ENCODE results near the gene ALCAM. TPM values are rescaled to one million over a fixed set of nuclear protein-coding genes. Genes with fewer than 3 reads are reported as not detected.
"Not testable (repeated sequence)": the region's sequence is repeated elsewhere in the genome, so short reads cannot be mapped to it uniquely, and the experiment has no call there.

Gene ALCAM
- total and polyA plus RNA-seq, 4 donors: 35.4 to 154 (median 80.7) TPM

DNA sequence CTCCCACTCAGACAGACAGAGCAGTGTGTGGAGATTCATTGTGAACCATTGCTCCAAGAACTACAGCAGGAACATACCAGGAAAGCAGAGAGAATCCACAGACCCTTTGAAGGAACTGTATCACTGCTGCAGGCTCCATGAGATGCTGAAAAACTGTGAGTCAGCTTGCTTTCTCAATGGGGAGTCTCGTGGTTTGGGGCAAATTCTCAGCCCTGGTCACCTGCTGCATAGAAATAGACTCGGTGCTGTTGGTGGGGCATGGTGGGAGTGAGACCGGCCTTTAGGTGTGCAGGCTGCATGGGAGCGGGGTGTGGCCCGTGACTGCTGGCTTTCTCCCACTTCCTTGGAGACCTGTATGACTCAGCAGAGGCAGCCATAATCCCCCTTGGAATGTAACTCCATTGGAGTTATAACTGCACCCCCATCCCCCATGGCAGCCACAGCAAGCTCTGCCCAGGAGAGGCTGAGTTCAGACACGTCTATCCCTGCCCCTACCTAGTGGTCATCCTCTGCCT is 35.6 kb downstream of the ALCAM start:
- H3K4me1 ChIP-seq (ENCODE audit: control insufficient read depth in 1 of 2, insufficient read depth in 2 of 2, low read length in 2 of 2): no peaks in the 10 kb centered on the region
- DNase-seq (peak in 1 of 2 donors; percentile 51), ATAC-seq (ENCODE audit: low FRiP score) (no peak)
- H3K36me3 ChIP-seq (ENCODE audit: control insufficient read depth in 1 of 2, insufficient read depth in 2 of 2, low read length in 1 of 2): no peaks in the 10 kb centered on the region
- no peak overlapping the region for H3K27ac ChIP-seq (ENCODE audit: low read depth in 1 of 2, low read length in 2 of 2)
- no peaks in the 10 kb centered on the region for H3K27me3 ChIP-seq (ENCODE audit: control insufficient read depth in 1 of 2, insufficient read depth in 2 of 2, low read length in 1 of 2)
- H3K9me3 ChIP-seq (ENCODE audit: control insufficient read depth, low read length): no peaks in the 10 kb centered on the region
- WGBS, 2 donors: 96 to 97% methylated on average over 6 of the region's 6 CpGs
- intact Hi-C loops (cut with DNase I): no loop called here
- no peak overlapping the region for H3K4me3 ChIP-seq (ENCODE audit: low read length in 2 of 2)

DNA sequence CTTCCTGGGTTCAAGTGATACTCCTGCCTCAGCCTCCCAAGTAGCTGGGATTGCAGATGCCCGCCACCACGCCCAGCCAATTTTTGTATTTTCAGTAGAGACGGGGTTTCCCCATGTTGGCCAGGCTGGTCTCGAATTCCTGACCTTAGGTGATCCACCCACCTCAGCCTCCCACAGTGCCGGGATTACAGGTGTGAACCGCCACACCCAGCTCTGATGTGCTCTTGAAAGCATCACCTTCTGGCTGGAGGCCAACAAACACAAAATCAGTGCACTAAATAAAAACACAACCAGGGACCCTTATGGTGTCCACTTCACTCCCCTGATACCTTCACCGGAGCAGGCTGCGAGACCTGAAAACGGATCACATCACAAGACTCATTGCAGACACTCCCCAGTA is 36.3 kb downstream of the ALCAM start:
- DNase-seq: peak in 1 of 2 donors; percentile 52
- whole genome bisulfite sequencing, 2 donors: 91 to 94% methylated on average over 9 of the region's 9 CpGs
- H3K27ac ChIP-seq (ENCODE audit: low read depth in 1 of 2, low read length in 2 of 2); intact Hi-C loops (cut with DNase I); H3K36me3 ChIP-seq (ENCODE audit: control insufficient read depth in 1 of 2, insufficient read depth in 2 of 2, low read length in 1 of 2); ATAC-seq (ENCODE audit: low FRiP score); H3K9me3 ChIP-seq (ENCODE audit: control insufficient read depth, low read length); H3K4me3 ChIP-seq (ENCODE audit: low read length in 2 of 2); H3K27me3 ChIP-seq (ENCODE audit: control insufficient read depth in 1 of 2, insufficient read depth in 2 of 2, low read length in 1 of 2); H3K4me1 ChIP-seq (ENCODE audit: control insufficient read depth in 1 of 2, insufficient read depth in 2 of 2, low read length in 2 of 2): not testable (repeated sequence)

- no peaks in the 10 kb centered on the region for H3K27me3 ChIP-seq (ENCODE audit: control insufficient read depth in 1 of 2, insufficient read depth in 2 of 2, low read length in 1 of 2)
- no peaks in the 10 kb centered on the region for H3K4me1 ChIP-seq (ENCODE audit: control insufficient read depth in 1 of 2, insufficient read depth in 2 of 2, low read length in 2 of 2)
- no peaks in the 10 kb centered on the region for H3K9me3 ChIP-seq (ENCODE audit: control insufficient read depth, low read length)
- intact Hi-C loops (cut with DNase I): no loop called here
- H3K27ac ChIP-seq (ENCODE audit: low read depth in 1 of 2, low read length in 2 of 2): no peak overlapping the region
- WGBS, 2 donors: 89 to 93% methylated on average over 2 of the region's 2 CpGs
- DNase-seq (no peak), ATAC-seq (ENCODE audit: low FRiP score) (no peak)
- H3K36me3 ChIP-seq (ENCODE audit: control insufficient read depth in 1 of 2, insufficient read depth in 2 of 2, low read length in 1 of 2): no peaks in the 10 kb centered on the region
- no peak overlapping the region for H3K4me3 ChIP-seq (ENCODE audit: low read length in 2 of 2)
These were observed 39.6 kb downstream of the ALCAM start for GRCh38 chr3:105406268-105406667.

DNA sequence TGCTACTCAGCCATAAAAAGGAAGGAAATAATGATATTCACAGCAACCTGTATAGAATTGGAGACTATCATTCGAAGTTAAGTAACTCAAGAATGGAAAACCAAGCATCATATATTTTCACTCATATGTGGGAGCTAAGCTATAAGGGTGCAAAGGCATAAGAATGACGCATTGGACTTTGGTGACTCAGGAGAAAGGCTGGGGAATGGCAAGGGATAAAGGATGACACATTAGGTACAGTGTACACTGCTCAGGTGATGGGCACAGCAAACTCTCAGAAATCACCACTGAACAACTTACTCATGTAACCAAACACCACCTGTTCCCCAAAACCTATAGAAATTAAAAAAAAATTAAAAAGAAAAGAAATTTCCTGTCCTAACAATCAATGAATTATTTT is 42.7 kb downstream of the ALCAM start:
- DNase-seq (no peak), ATAC-seq (ENCODE audit: low FRiP score) (no peak)
- H3K36me3 ChIP-seq (ENCODE audit: control insufficient read depth in 1 of 2, insufficient read depth in 2 of 2, low read length in 1 of 2): no peaks in the 10 kb centered on the region
- no peaks in the 10 kb centered on the region for H3K9me3 ChIP-seq (ENCODE audit: control insufficient read depth, low read length)
- no peak overlapping the region for H3K27ac ChIP-seq (ENCODE audit: low read depth in 1 of 2, low read length in 2 of 2)
- H3K4me3 ChIP-seq (ENCODE audit: low read length in 2 of 2): no peak overlapping the region
- intact Hi-C loops (cut with DNase I): no loop called here
- H3K4me1 ChIP-seq (ENCODE audit: control insufficient read depth in 1 of 2, insufficient read depth in 2 of 2, low read length in 2 of 2): no peaks in the 10 kb centered on the region
- no peaks in the 10 kb centered on the region for H3K27me3 ChIP-seq (ENCODE audit: control insufficient read depth in 1 of 2, insufficient read depth in 2 of 2, low read length in 1 of 2)
- WGBS, 2 donors: 97 to 98% methylated on average over 2 of the region's 2 CpGs

GRCh38 chr3:105413343-105413887 is 46.7 kb downstream of the ALCAM start:
- Histone ChIP-seq H3K36me3 (ENCODE audit: control insufficient read depth in 1 of 2, insufficient read depth in 2 of 2, low read length in 1 of 2) (no peaks in the 10 kb centered on the region), H3K27ac (ENCODE audit: low read depth in 1 of 2, low read length in 2 of 2) (no peak overlapping the region), H3K4me1 (ENCODE audit: control insufficient read depth in 1 of 2, insufficient read depth in 2 of 2, low read length in 2 of 2) (no peaks in the 10 kb centered on the region), H3K4me3 (ENCODE audit: low read length in 2 of 2) (no peak overlapping the region), H3K27me3 (ENCODE audit: control insufficient read depth in 1 of 2, insufficient read depth in 2 of 2, low read length in 1 of 2) (no peaks in the 10 kb centered on the region), H3K9me3 (ENCODE audit: control insufficient read depth, low read length) (no peaks in the 10 kb centered on the region)
- ATAC-seq (ENCODE audit: low FRiP score) (no peak), DNase-seq (no peak)
- intact Hi-C loops (cut with DNase I): no loop called here
- WGBS, 2 donors: 97 to 100% methylated on average over 1 of the region's 1 CpG

GRCh38 chr3:105414841-105415240 is 48.1 kb downstream of the ALCAM start:
- Histone ChIP-seq H3K9me3 (ENCODE audit: control insufficient read depth, low read length) (no peaks in the 10 kb centered on the region), H3K27me3 (ENCODE audit: control insufficient read depth in 1 of 2, insufficient read depth in 2 of 2, low read length in 1 of 2) (no peaks in the 10 kb centered on the region), H3K4me3 (ENCODE audit: low read length in 2 of 2) (no peak overlapping the region), H3K36me3 (ENCODE audit: control insufficient read depth in 1 of 2, insufficient read depth in 2 of 2, low read length in 1 of 2) (no peaks in the 10 kb centered on the region), H3K27ac (ENCODE audit: low read depth in 1 of 2, low read length in 2 of 2) (no peak overlapping the region), H3K4me1 (ENCODE audit: control insufficient read depth in 1 of 2, insufficient read depth in 2 of 2, low read length in 2 of 2) (no peaks in the 10 kb centered on the region)
- 59 to 73% methylated on average over 4 of the region's 4 CpGs for WGBS, 2 donors
- ATAC-seq (ENCODE audit: low FRiP score): no peak
- intact Hi-C loops (cut with DNase I): no loop called here
- no peak for DNase-seq

DNA sequence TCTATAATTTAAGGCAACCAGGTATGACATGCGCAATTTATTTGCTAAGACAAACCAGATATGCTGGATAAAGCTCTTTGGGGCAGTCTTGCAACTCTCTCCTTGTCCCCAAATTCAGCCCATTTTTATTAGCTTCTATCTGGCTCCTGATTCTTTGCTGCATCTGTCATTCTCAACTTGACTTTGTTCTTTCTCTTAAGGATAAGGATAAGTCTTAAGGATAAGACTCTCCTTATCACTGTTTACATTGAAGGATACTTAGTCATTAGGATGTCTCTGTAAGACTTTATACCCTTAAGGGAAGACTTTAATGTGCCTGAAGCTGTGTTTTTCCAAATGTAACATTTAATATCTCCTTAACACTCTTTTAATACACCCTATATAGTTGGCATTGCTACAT is 49.2 kb downstream of the ALCAM start:
- intact Hi-C loops (cut with DNase I): no loop called here
- 96 to 97% methylated on average over 1 of the region's 1 CpG for WGBS, 2 donors

DNA sequence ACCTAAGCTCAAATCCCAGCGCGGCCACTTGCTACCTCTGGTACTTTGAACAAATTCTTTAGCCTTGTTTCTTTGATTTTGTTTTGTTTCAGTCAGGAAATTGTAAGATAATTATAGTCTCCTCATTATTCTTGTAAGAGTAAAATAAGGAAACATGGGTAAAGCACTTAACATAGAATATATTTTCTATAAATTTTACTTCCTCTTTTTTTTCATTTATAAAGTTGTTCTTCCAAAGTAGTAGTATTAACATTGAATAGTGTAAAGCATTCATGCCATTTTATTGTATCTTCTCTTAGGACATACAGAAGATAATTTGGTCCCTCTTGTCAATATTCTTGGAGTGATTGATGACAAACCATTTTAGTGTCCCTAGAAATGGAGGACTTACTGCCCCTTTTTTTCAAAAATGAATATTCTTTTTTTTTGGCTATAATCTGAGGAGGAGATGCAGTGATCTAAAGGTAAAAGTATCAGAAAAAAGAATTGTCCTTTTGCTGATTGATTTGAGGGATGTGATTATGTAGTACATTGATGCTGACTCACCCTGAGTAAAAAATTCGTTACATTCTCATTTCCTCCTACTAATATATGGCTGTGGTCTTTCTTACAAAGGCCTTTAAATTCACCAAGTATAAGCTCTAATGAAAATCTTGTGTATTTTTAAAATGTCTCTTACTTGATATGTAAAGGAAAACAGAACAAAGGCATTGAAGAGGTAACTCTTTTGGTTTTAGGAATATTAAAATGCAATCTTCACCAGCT is 51.0 kb downstream of the ALCAM start:
- Histone ChIP-seq H3K4me1 (ENCODE audit: control insufficient read depth in 1 of 2, insufficient read depth in 2 of 2, low read length in 2 of 2) (no peaks in the 10 kb centered on the region), H3K27ac (ENCODE audit: low read depth in 1 of 2, low read length in 2 of 2) (no peak overlapping the region), H3K36me3 (ENCODE audit: control insufficient read depth in 1 of 2, insufficient read depth in 2 of 2, low read length in 1 of 2) (no peaks in the 10 kb centered on the region), H3K27me3 (ENCODE audit: control insufficient read depth in 1 of 2, insufficient read depth in 2 of 2, low read length in 1 of 2) (no peaks in the 10 kb centered on the region), H3K9me3 (ENCODE audit: control insufficient read depth, low read length) (no peaks in the 10 kb centered on the region), H3K4me3 (ENCODE audit: low read length in 2 of 2) (no peak overlapping the region)
- WGBS, 2 donors: 92 to 93% methylated on average over 3 of the region's 3 CpGs
- no peak for ATAC-seq (ENCODE audit: low FRiP score)
- intact Hi-C loops (cut with DNase I): no loop called here
- no peak for DNase-seq

More for the DNA sequence above, 49.2 kb downstream of the ALCAM start:
- H3K4me1 ChIP-seq (ENCODE audit: control insufficient read depth in 1 of 2, insufficient read depth in 2 of 2, low read length in 2 of 2): no peaks in the 10 kb centered on the region
- no peak overlapping the region for H3K27ac ChIP-seq (ENCODE audit: low read depth in 1 of 2, low read length in 2 of 2)
- no peaks in the 10 kb centered on the region for H3K36me3 ChIP-seq (ENCODE audit: control insufficient read depth in 1 of 2, insufficient read depth in 2 of 2, low read length in 1 of 2)
- no peaks in the 10 kb centered on the region for H3K9me3 ChIP-seq (ENCODE audit: control insufficient read depth, low read length)
- H3K27me3 ChIP-seq (ENCODE audit: control insufficient read depth in 1 of 2, insufficient read depth in 2 of 2, low read length in 1 of 2): no peaks in the 10 kb centered on the region
- ATAC-seq (ENCODE audit: low FRiP score) (no peak), DNase-seq (no peak)
- no peak overlapping the region for H3K4me3 ChIP-seq (ENCODE audit: low read length in 2 of 2)

- Histone ChIP-seq H3K9me3 (ENCODE audit: control insufficient read depth, low read length) (no peaks in the 10 kb centered on the region), H3K27ac (ENCODE audit: low read depth in 1 of 2, low read length in 2 of 2) (no peak overlapping the region), H3K36me3 (ENCODE audit: control insufficient read depth in 1 of 2, insufficient read depth in 2 of 2, low read length in 1 of 2) (no peaks in the 10 kb centered on the region), H3K4me3 (ENCODE audit: low read length in 2 of 2) (no peak overlapping the region), H3K27me3 (ENCODE audit: control insufficient read depth in 1 of 2, insufficient read depth in 2 of 2, low read length in 1 of 2) (no peaks in the 10 kb centered on the region), H3K4me1 (ENCODE audit: control insufficient read depth in 1 of 2, insufficient read depth in 2 of 2, low read length in 2 of 2) (peaks cover 0 to 2% of the 10 kb centered on the region in 2 donors)
- no peak for ATAC-seq (ENCODE audit: low FRiP score)
- no peak for DNase-seq
- intact Hi-C loops (cut with DNase I): no loop called here
- WGBS, 2 donors: 99% methylated on average over 2 of the region's 2 CpGs
These were observed 55.9 kb downstream of the ALCAM start for GRCh38 chr3:105422645-105423044.
